BLaER1 treated with 17β-estradiol and CSF1 and Interleukin-3, amounts not matched to agents 10 nM and 100 nM (cell line): ENCODE data around the gene DDB1.

Source experiments
- H3K27ac ChIP-seq, 11 experiments: shearing (Covaris generic); formaldehyde crosslinking; 2 replicates each; pipeline ENCODE4 v1.8.1; 2022
- H3K27me3 ChIP-seq, 11 experiments: shearing (Covaris generic); formaldehyde crosslinking; 2 replicates each; pipeline ENCODE4 v1.8.1; 2022
- H3K36me3 ChIP-seq, 11 experiments: shearing (Covaris generic); formaldehyde crosslinking; 2 replicates each; pipeline ENCODE4 v1.8.1; 2022
- H3K4me1 ChIP-seq, 10 experiments: shearing (Covaris generic); formaldehyde crosslinking; 2 replicates each; pipeline ENCODE4 v1.8.1; 2022
- H3K4me2 ChIP-seq, 11 experiments: shearing (Covaris generic); formaldehyde crosslinking; 2 replicates each; pipeline ENCODE4 v1.8.1; 2022
- H3K4me3 ChIP-seq, 10 experiments: shearing (Covaris generic); formaldehyde crosslinking; 2 replicates each; pipeline ENCODE4 v1.8.1; 2022
- H3K9ac ChIP-seq, 11 experiments: shearing (Covaris generic); formaldehyde crosslinking; 2 replicates each; pipeline ENCODE4 v1.8.1; 2022
- H3K9me3 ChIP-seq, 11 experiments: shearing (Covaris generic); formaldehyde crosslinking; replicated peaks in 1 of 11; 2 replicates each; pipeline ENCODE4 v1.8.1; 2022
- H4K20me1 ChIP-seq, 11 experiments: shearing (Covaris generic); formaldehyde crosslinking; 2 replicates each; pipeline ENCODE4 v1.8.1; 2022
- Cebpa-rat ChIP-seq, 11 experiments: shearing (Covaris generic); IDR thresholded peaks; 2 replicates each; pipeline ENCODE4 v1.8.1; 2022

Gene DDB1

GRCh38 chr11:61336171-61336935, 3.4 kb upstream of the DDB1 start:
- Histone ChIP-seq H3K27me3 (no peaks in the 10 kb centered on the region), H3K9me3 (no peaks in the 10 kb centered on the region), H3K9ac (peak overlapping the region in 8 of 11 experiments; percentile 3 to 45 (median 26); a peak in 10 of 22 replicates), H3K4me1 (peaks cover 42 to 69% (median 52%) of the 10 kb centered on the region in 10 experiments), H3K36me3 (peaks cover 0 to 20% (median 5%) of the 10 kb centered on the region in 11 experiments; a peak in 9 of 22 replicates), H3K27ac (peak overlapping the region in 8 of 11 experiments; percentile 11 to 93 (median 35); a peak in 11 of 22 replicates), H3K4me2 (peak overlapping the region in 10 of 11 experiments; percentile 7 to 95 (median 30); a peak in 13 of 22 replicates), H3K4me3 (no peak overlapping the region), H4K20me1 (peaks cover 3 to 14% (median 8%) of the 10 kb centered on the region in 11 experiments; a peak in 17 of 22 replicates)
- TF ChIP-seq Cebpa-rat (IDR thresholded peaks at IDR 0.05), result no peak

GRCh38 chr11:61335355-61335710, 2.4 kb upstream of the DDB1 start:
- Histone ChIP-seq H3K27me3 (no peaks in the 10 kb centered on the region), H3K4me2 (peak overlapping the region in 9 of 11 experiments; percentile 2 to 95 (median 30); a peak in 9 of 22 replicates), H3K27ac (peak overlapping the region in 5 of 11 experiments; percentile 18 to 93 (median 39); a peak in 4 of 22 replicates), H3K4me3 (no peak overlapping the region), H4K20me1 (peaks cover 10 to 25% (median 18%) of the 10 kb centered on the region in 11 experiments; a peak in 17 of 22 replicates), H3K36me3 (peaks cover 5 to 26% (median 15%) of the 10 kb centered on the region in 11 experiments; a peak in 20 of 22 replicates), H3K9me3 (no peaks in the 10 kb centered on the region), H3K4me1 (peaks cover 49 to 74% (median 58%) of the 10 kb centered on the region in 10 experiments), H3K9ac (peak overlapping the region in 7 of 11 experiments; percentile 8 to 98 (median 34); a peak in 8 of 22 replicates)
- no peak for TF ChIP-seq Cebpa-rat (IDR thresholded peaks at IDR 0.05)

- no peaks in the 10 kb centered on the region for H3K27me3 ChIP-seq
- no peak for TF ChIP-seq Cebpa-rat (IDR thresholded peaks at IDR 0.05)
- peak overlapping the region in 8 of 11 experiments; percentile 8 to 98 (median 74); a peak in 12 of 22 replicates for H3K9ac ChIP-seq
- peak overlapping the region; percentile 81 to 95 (median 94); a peak in 18 of 22 replicates for H3K4me2 ChIP-seq
- peaks cover 49 to 75% (median 59%) of the 10 kb centered on the region in 10 experiments for H3K4me1 ChIP-seq
- no peak overlapping the region for H3K4me3 ChIP-seq
- no peaks in the 10 kb centered on the region for H3K9me3 ChIP-seq
- H4K20me1 ChIP-seq, result peaks cover 14 to 31% (median 25%) of the 10 kb centered on the region in 11 experiments; a peak in 18 of 22 replicates
- peaks cover 11 to 32% (median 21%) of the 10 kb centered on the region in 11 experiments for H3K36me3 ChIP-seq
- H3K27ac ChIP-seq, result peak overlapping the region in 4 of 11 experiments; percentile 18 to 96 (median 70); a peak in 5 of 22 replicates
Observed at GRCh38 chr11:61334434-61335354, 1.8 kb upstream of the DDB1 start.

- Histone ChIP-seq H3K9me3 (no peaks in the 10 kb centered on the region), H3K27me3 (no peaks in the 10 kb centered on the region), H3K4me3 (peak overlapping the region; percentile 85 to 99 (median 95)), H3K4me1 (peaks cover 49 to 69% (median 56%) of the 10 kb centered on the region in 10 experiments), H4K20me1 (peaks cover 23 to 40% (median 34%) of the 10 kb centered on the region in 11 experiments; a peak in 18 of 22 replicates), H3K27ac (peak overlapping the region; percentile 89 to 96 (median 93)), H3K36me3 (peaks cover 20 to 32% (median 27%) of the 10 kb centered on the region in 11 experiments), H3K4me2 (peak overlapping the region; percentile 81 to 95 (median 94)), H3K9ac (peak overlapping the region; percentile 94 to 99 (median 96))
- no peak for TF ChIP-seq Cebpa-rat (IDR thresholded peaks at IDR 0.05)
Observed at GRCh38 chr11:61333550-61334433, 887 bp upstream of the DDB1 start.

- Histone ChIP-seq H3K27me3 (no peaks in the 10 kb centered on the region), H3K9ac (peak overlapping the region; percentile 94 to 99 (median 96)), H4K20me1 (peaks cover 35 to 55% (median 48%) of the 10 kb centered on the region in 11 experiments; a peak in 19 of 22 replicates), H3K36me3 (peaks cover 35 to 42% (median 40%) of the 10 kb centered on the region in 11 experiments), H3K4me1 (peaks cover 49 to 64% (median 53%) of the 10 kb centered on the region in 10 experiments), H3K27ac (peak overlapping the region; percentile 89 to 96 (median 93)), H3K9me3 (no peaks in the 10 kb centered on the region), H3K4me2 (peak overlapping the region; percentile 81 to 95 (median 94)), H3K4me3 (peak overlapping the region; percentile 85 to 99 (median 95))
- no peak for TF ChIP-seq Cebpa-rat (IDR thresholded peaks at IDR 0.05)
Observed at GRCh38 chr11:61332281-61332796, 566 bp downstream of the DDB1 start.

GRCh38 chr11:61331651-61332050, 1.3 kb downstream of the DDB1 start:
- Histone ChIP-seq H3K27ac (peak overlapping the region; percentile 8 to 94 (median 92); a peak in 17 of 22 replicates), H3K9me3 (no peaks in the 10 kb centered on the region), H3K4me3 (peak overlapping the region; percentile 85 to 99 (median 95)), H3K36me3 (peaks cover 42 to 49% (median 47%) of the 10 kb centered on the region in 11 experiments), H3K9ac (peak overlapping the region; percentile 94 to 99 (median 96)), H4K20me1 (peaks cover 42 to 61% (median 55%) of the 10 kb centered on the region in 11 experiments; a peak in 19 of 22 replicates), H3K4me2 (peak overlapping the region; percentile 81 to 95 (median 94)), H3K27me3 (no peaks in the 10 kb centered on the region), H3K4me1 (peaks cover 46 to 60% (median 49%) of the 10 kb centered on the region in 10 experiments)
- TF ChIP-seq Cebpa-rat (IDR thresholded peaks at IDR 0.05), result no peak

GRCh38 chr11:61329871-61330270, 3.0 kb downstream of the DDB1 start:
- H3K4me3 ChIP-seq, result no peak overlapping the region
- no peaks in the 10 kb centered on the region for H3K9me3 ChIP-seq
- H4K20me1 ChIP-seq, result peaks cover 49 to 79% (median 71%) of the 10 kb centered on the region in 11 experiments; a peak in 19 of 22 replicates
- H3K4me2 ChIP-seq, result 0 out of 22 replicates have a peak overlapping the region, but pooled peaks of 1 of the 11 experiments have one; percentile 95
- H3K9ac ChIP-seq, result peak overlapping the region in 2 of 11 experiments; percentile 95 to 96; a peak in 1 of 22 replicates
- H3K27me3 ChIP-seq, result no peaks in the 10 kb centered on the region
- TF ChIP-seq Cebpa-rat (IDR thresholded peaks at IDR 0.05), result no peak
- no peak overlapping the region for H3K27ac ChIP-seq
- peaks cover 28 to 42% (median 33%) of the 10 kb centered on the region in 10 experiments for H3K4me1 ChIP-seq
- H3K36me3 ChIP-seq, result peaks cover 59 to 67% (median 64%) of the 10 kb centered on the region in 11 experiments
